B cell (primary cell): ENCODE results near the gene MAML3. TPM values are rescaled to one million over a fixed set of nuclear protein-coding genes. Genes with fewer than 3 reads are reported as not detected.

Source experiments
- ATAC-seq: fragments of 200-7000 bp; cut with Tn5 transposase; one replicate; pipeline ENCODE4 v1.10.0; 2021; ENCODE audit warnings: low read depth, mild to moderate bottlenecking, moderate number of reproducible peaks, moderate library complexity
- CTCF ChIA-PET: fragments of 350-600 bp; sonication (Branson Sonifier 250); formaldehyde crosslinking; loops from one replicate; lab custom pipeline; 2021; ENCODE audit warnings: antibody characterized with exemption, inconsistent platforms; lab: Charles Lee
- POLR2A ChIA-PET: fragments of 350-600 bp; sonication (Branson Sonifier 250); formaldehyde crosslinking; loops from one replicate; lab custom pipeline; 2021; ENCODE audit warnings: antibody characterized with exemption; lab: Charles Lee
- DNase-seq: peaks from one replicate; pipeline ENCODE4 v3.0.0; 2013
- H2AFZ ChIP-seq: 2 replicates; pipeline ENCODE4 v1.6.1; 2012; ENCODE audit warnings: mild to moderate bottlenecking, low read depth, low read length; ENCODE audit not compliant: insufficient read depth, poor library complexity, severe bottlenecking
- H3K27ac ChIP-seq, 2 donors: 1 replicate in 1 of 2; 2 replicates in 1 of 2; pipeline ENCODE4 v1.5.1; 2012 to 2013; ENCODE audit warnings: low read length in 2 of 2, mild to moderate bottlenecking in 2 of 2, moderate library complexity in 1 of 2
- H3K27me3 ChIP-seq, 4 experiments: fragments of 200-600 bp in 1 of 4; sonication (generic) in 1 of 4; replicated peaks in 1 of 4; 1 replicate in 2 of 4; 2 replicates in 2 of 4; pipeline versions ENCODE4 v1.6.1 to v1.7.0; 2013 to 2016; ENCODE audit warnings: low read length in 3 of 4, mild to moderate bottlenecking in 2 of 4, mixed read lengths in 1 of 4, moderate library complexity in 1 of 4; ENCODE audit not compliant: insufficient read depth in 4 of 4, control insufficient read depth in 3 of 4; ENCODE audit errors: control extremely low read depth in 1 of 4
- H3K36me3 ChIP-seq, 2 experiments: replicated peaks in 1 of 2; 1 replicate in 1 of 2; 2 replicates in 1 of 2; pipeline versions ENCODE4 v1.6.1 to v1.7.1; 2013; ENCODE audit warnings: low read length in 1 of 2; ENCODE audit not compliant: insufficient read depth in 2 of 2, control insufficient read depth in 1 of 2; ENCODE audit errors: control extremely low read depth in 1 of 2, extremely low read depth in 1 of 2
- H3K4me1 ChIP-seq, 2 donors: fragments of 200-600 bp in 1 of 2; sonication (generic) in 1 of 2; 1 replicate in 1 of 2; 2 replicates in 1 of 2; pipeline versions ENCODE4 v1.5.1 to v1.6.1; 2013 to 2017; ENCODE audit warnings: low read length in 2 of 2; ENCODE audit not compliant: control insufficient read depth in 2 of 2, insufficient read depth in 2 of 2
- H3K4me2 ChIP-seq: replicated peaks from 2 replicates; pipeline ENCODE3; 2012; ENCODE audit warnings: mild to moderate bottlenecking, low read depth, low read length; ENCODE audit not compliant: poor library complexity, severe bottlenecking
- H3K4me3 ChIP-seq, 5 experiments: fragments of 200-600 bp in 1 of 5; sonication (generic) in 1 of 5; 1 replicate in 3 of 5; 2 replicates in 2 of 5; pipeline versions ENCODE4 v1.5.1 to v1.7.0; 2011 to 2016; ENCODE audit warnings: low read length in 4 of 5, mild to moderate bottlenecking in 4 of 5, low read depth in 2 of 5, control low read depth in 1 of 5, moderate library complexity in 1 of 5; ENCODE audit not compliant: insufficient read depth in 1 of 5; ENCODE audit errors: control extremely low read depth in 1 of 5, extremely low read depth in 1 of 5
- H3K79me2 ChIP-seq: fragments of 200-600 bp; sonication (generic); one replicate; pipeline ENCODE4 v1.6.0; 2016; ENCODE audit warnings: low read length; ENCODE audit not compliant: control insufficient read depth, insufficient read depth
- H3K9ac ChIP-seq: fragments of 200-600 bp; sonication (generic); 2 replicates; pipeline ENCODE4 v1.6.1; 2017; ENCODE audit warnings: mild to moderate bottlenecking, low read length, moderate library complexity
- H3K9me3 ChIP-seq, 3 donors: one replicate each; pipeline versions ENCODE4 v1.6.1 to v1.7.1; 2013; ENCODE audit warnings: low read length in 2 of 3; ENCODE audit not compliant: control insufficient read depth in 2 of 3, insufficient read depth in 1 of 3; ENCODE audit errors: control extremely low read depth in 1 of 3
- H4K20me1 ChIP-seq: 2 replicates; pipeline ENCODE4 v1.6.0; 2012; ENCODE audit warnings: mild to moderate bottlenecking, low read length; ENCODE audit not compliant: insufficient read depth, control insufficient read depth, poor library complexity, severe bottlenecking
- H3K27ac Mint-ChIP-seq: one replicate; pipeline ENCODE4 v1.8.0; 2021; ENCODE audit warnings: mixed read lengths
- H3K27me3 Mint-ChIP-seq: one replicate; pipeline ENCODE4 v1.8.0; 2021; ENCODE audit warnings: mixed read lengths
- H3K4me1 Mint-ChIP-seq: one replicate; pipeline ENCODE4 v1.8.0; 2021; ENCODE audit warnings: mixed read lengths
- H3K4me3 Mint-ChIP-seq: one replicate; pipeline ENCODE4 v1.8.0; 2021; ENCODE audit warnings: mixed read lengths
- H3K9me3 Mint-ChIP-seq: one replicate; pipeline ENCODE4 v1.8.0; 2022; ENCODE audit warnings: mixed read lengths; ENCODE audit not compliant: insufficient read depth
- CTCF ChIP-seq: fragments of 200-600 bp; IDR thresholded peaks from one replicate; pipeline ENCODE4 v1.8.0; 2022; ENCODE audit warnings: antibody characterized with exemption, mild to moderate bottlenecking
- EZH2 ChIP-seq: IDR thresholded peaks from 2 replicates; pipeline ENCODE4 v1.6.1; 2012; ENCODE audit warnings: borderline replicate concordance, low read depth, mild to moderate bottlenecking, moderate library complexity, low read length; ENCODE audit not compliant: insufficient read depth, poor library complexity, severe bottlenecking
- WGBS: methylation state at CpG from one replicate; pipeline ENCODE4 v1.1.5; 2013; ENCODE audit warnings: missing lambda C conversion rate; ENCODE audit not compliant: insufficient coverage; 5-methylcytosine and 5-hydroxymethylcytosine counted together
- intact Hi-C: fragments of 100-400 bp; cut with micrococcal nuclease; formaldehyde crosslinking; loops from one replicate; pipeline ENCODE4 v1.10.0; 2022
- polyA plus RNA-seq: library from polyadenylated mRNA; depleted of rRNA; stranded (reverse); fragments of >200 nt; gene quantifications from 2 replicates; pipeline ENCODE4 v1.2.3, GENCODE V29; 2012
- total RNA-seq, 2 donors: library from RNA; stranded (reverse); fragments of 120-200 nt in 1 of 2; gene quantifications; 1 replicate in 1 of 2; 2 replicates in 1 of 2; pipeline versions ENCODE4 v1.2.3 to v1.2.4, GENCODE V29; 2013 to 2022

MAML3 gene
- total and polyA plus RNA-seq, 2 donors (not counting 1 experiment from before 2014, with no cell fraction given): 0.94 to 5.3 TPM

DNA sequence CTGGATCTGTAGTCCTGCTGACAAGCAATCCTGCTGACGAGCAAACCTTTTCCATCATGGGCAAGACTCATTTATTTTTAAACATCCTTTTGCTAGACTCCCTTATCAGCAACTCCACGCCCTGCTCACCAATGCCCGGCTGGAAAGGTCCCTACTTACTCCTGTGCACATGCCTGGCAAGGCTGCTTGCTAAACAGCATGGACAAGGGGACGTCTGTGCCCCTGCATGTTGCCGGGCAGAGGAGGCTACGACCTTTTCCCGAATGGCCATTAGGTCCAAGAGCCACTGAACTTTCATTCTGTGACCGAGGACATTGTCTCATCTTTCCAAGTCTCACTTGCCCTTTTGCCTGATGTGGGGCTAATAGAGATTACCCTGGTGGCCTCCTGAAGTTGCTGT is 389.8 kb downstream of the MAML3 start:
- TF ChIP-seq CTCF (no peak), EZH2 (no peak)
- H3K4me3 Mint-ChIP-seq: no peak overlapping the region
- H3K27me3 Mint-ChIP-seq: peaks cover 8% of the 10 kb centered on the region
- H3K9me3 ChIP-seq: no peaks in the 10 kb centered on the region
- H3K27ac ChIP-seq: no peak overlapping the region
- ATAC-seq: no peak
- peaks cover 0 to 4% (median 0%) of the 10 kb centered on the region in 4 experiments for H3K27me3 ChIP-seq
- CTCF ChIA-PET: interaction anchor here (0.9 to 1.3 kb wide), 3 partner anchors 30 to 489 kb away, joined by 3 to 4 read pairs (median 3); no protein-coding TSS in a partner anchor
- no peaks in the 10 kb centered on the region for H3K36me3 ChIP-seq
- no peak for DNase-seq
- H2AFZ ChIP-seq: no peak overlapping the region
- H3K79me2 ChIP-seq: no peaks in the 10 kb centered on the region
- H3K4me3 ChIP-seq: no peak overlapping the region
- peaks cover 40% of the 10 kb centered on the region for H3K4me1 Mint-ChIP-seq
- H3K9ac ChIP-seq: no peak overlapping the region
- no peak overlapping the region for H3K27ac Mint-ChIP-seq
- WGBS: 53% methylated on average over 8 of the region's 8 CpGs
- POLR2A ChIA-PET: no interaction called here
- no peaks in the 10 kb centered on the region for H4K20me1 ChIP-seq
- intact Hi-C loops: no loop called here
- H3K4me2 ChIP-seq: peak overlapping the region; percentile 54
- H3K9me3 Mint-ChIP-seq: no peaks in the 10 kb centered on the region
- peaks cover 27 to 36% of the 10 kb centered on the region in 2 donors for H3K4me1 ChIP-seq

DNA sequence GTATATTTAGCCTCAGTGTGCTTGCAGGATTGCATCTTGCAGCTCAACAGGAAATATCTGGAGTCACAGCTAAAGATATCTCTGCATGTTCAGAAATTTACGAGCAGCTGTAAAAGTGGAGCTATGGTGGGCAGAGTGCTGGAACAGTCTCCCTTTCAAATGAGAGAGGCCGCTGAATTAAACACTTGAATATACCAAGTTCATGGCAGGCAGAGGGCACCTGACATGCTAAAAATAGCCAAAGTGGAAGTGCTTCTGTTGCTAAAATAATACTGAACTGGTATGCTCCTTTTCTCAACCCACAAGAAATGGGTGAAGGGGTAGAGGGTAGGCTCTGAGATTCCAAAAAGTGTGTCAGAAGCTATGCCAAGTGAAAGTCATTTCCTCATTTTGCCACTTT is 390.3 kb downstream of the MAML3 start:
- H2AFZ ChIP-seq: peak overlapping the region; percentile 25
- no peak overlapping the region for H3K9ac ChIP-seq
- ChIA-PET CTCF (interaction anchor here (1.0 to 1.3 kb wide), 3 partner anchors 29 to 160 kb away, joined by 3 to 4 read pairs (median 4); no protein-coding TSS in a partner anchor), POLR2A (no interaction called here)
- intact Hi-C loops: no loop called here
- TF ChIP-seq CTCF: no peak
- no peak for TF ChIP-seq EZH2
- H3K27me3 Mint-ChIP-seq: peaks cover 9% of the 10 kb centered on the region
- H3K4me1 Mint-ChIP-seq: peaks cover 40% of the 10 kb centered on the region
- peaks cover 27 to 36% of the 10 kb centered on the region in 2 donors for H3K4me1 ChIP-seq
- H3K27ac ChIP-seq: no peak overlapping the region
- no peaks in the 10 kb centered on the region for H3K9me3 Mint-ChIP-seq
- no peaks in the 10 kb centered on the region for H3K79me2 ChIP-seq
- no peak overlapping the region for H3K4me3 ChIP-seq
- H3K9me3 ChIP-seq: no peaks in the 10 kb centered on the region
- no peaks in the 10 kb centered on the region for H4K20me1 ChIP-seq
- peak overlapping the region; percentile 54 for H3K4me2 ChIP-seq
- ATAC-seq: no peak
- peaks cover 0 to 4% (median 0%) of the 10 kb centered on the region in 4 experiments for H3K27me3 ChIP-seq
- H3K36me3 ChIP-seq: no peaks in the 10 kb centered on the region
- H3K4me3 Mint-ChIP-seq: peak overlapping the region; percentile 13
- peak; percentile 19 for DNase-seq
- no peak overlapping the region for H3K27ac Mint-ChIP-seq
- no CpG with 5 or more reads among the region's 2 CpGs for WGBS
